NCI-H1048 (cell line): ENCODE measurements around the gene PATE4.

Experiments used
- DNase-seq: peaks from one replicate; lab custom pipeline; 2025; lab: John Stamatoyannopoulos, UW

PATE4 gene

GRCh38 chr11:125887373-125888324, 54.5 kb downstream of the PATE4 start, which contains the start of gene HYLS1:
Gene HYLS1, plus strand, starts transcription at chr11:125887668. Its CDS starts 11,701 bp downstream, at chr11:125899369.
- peak; percentile 16 for DNase-seq
